GM18499 (cell line): ENCODE measurements around the gene BHLHE40.
A peak's percentile ranks its signal among the peaks of the same experiment; 100 is the strongest.

Source experiments
- ATAC-seq: cut with Tn5 transposase; IDR thresholded peaks from one replicate; pipeline ENCODE4 v1.9.1; 2021; ENCODE audit warnings: moderate number of reproducible peaks; ENCODE audit not compliant: insufficient read depth, unreplicated experiment

The BHLHE40 gene

DNA sequence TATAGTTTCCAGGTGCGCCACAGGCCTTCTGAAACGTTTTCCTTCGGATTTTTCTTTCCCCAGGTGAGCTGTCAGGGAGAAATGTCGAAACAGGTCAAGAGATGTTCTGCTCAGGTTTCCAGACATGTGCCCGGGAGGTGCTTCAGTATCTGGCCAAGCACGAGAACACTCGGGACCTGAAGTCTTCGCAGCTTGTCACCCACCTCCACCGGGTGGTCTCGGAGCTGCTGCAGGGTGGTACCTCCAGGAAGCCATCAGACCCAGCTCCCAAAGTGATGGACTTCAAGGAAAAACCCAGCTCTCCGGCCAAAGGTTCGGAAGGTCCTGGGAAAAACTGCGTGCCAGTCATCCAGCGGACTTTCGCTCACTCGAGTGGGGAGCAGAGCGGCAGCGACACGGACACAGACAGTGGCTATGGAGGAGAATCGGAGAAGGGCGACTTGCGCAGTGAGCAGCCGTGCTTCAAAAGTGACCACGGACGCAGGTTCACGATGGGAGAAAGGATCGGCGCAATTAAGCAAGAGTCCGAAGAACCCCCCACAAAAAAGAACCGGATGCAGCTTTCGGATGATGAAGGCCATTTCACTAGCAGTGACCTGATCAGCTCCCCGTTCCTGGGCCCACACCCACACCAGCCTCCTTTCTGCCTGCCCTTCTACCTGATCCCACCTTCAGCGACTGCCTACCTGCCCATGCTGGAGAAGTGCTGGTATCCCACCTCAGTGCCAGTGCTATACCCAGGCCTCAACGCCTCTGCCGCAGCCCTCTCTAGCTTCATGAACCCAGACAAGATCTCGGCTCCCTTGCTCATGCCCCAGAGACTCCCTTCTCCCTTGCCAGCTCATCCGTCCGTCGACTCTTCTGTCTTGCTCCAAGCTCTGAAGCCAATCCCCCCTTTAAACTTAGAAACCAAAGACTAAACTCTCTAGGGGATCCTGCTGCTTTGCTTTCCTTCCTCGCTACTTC, 3.8 kb downstream of the BHLHE40 start:
- no peak for ATAC-seq

GRCh38 chr3:4983739-4984510, 4.7 kb downstream of the BHLHE40 start:
- ATAC-seq, result peak; percentile 35

DNA sequence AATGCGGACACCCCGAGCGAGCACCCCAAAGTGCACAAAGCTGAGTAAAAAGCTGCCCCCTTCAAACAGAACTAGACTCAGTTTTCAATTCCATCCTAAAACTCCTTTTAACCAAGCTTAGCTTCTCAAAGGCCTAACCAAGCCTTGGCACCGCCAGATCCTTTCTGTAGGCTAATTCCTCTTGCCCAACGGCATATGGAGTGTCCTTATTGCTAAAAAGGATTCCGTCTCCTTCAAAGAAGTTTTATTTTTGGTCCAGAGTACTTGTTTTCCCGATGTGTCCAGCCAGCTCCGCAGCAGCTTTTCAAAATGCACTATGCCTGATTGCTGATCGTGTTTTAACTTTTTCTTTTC, 5.3 kb downstream of the BHLHE40 start:
- no peak for ATAC-seq

GRCh38 chr3:4985330-4986174, 6.3 kb downstream of the BHLHE40 start:
- ATAC-seq, result no peak

- ATAC-seq, result peak; percentile 8
Measured at GRCh38 chr3:4986175-4986781, 7.0 kb downstream of the BHLHE40 start.

DNA sequence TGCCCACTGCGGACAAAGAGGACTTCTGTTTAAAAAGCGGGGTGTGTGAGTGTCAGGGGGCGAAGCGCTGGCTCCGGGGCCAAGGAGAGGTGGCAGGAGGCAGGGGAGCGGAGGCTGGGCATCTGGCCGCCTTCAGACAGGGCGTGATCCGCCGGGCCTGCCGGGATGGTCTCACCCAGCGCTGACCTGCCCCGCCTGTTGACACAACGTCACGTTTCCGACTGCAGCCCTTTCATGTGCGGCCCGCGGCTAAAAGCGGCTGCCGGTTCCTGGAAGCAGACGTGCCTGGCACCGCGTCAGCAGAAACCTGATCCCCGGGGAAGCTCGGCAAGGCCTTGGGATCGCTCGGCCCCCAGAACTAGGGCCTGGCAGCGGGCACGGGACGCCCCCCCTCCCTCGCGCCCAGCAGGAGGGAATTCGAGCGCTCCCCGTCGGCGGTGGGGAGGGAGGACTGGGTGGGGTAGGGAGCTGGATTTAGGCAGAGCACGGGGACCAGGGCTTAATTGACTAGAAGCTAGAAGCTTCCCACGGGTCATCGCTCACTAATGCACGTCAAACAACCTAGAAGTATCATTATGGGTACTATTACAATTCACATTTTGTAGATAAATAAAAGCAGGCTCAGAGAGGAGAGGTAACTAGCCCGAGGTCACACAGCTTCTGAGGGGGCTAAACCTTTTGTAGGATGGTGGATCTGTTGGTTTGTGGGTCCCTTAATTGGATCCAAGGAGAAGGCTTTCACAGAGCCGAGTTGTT, 7.7 kb downstream of the BHLHE40 start:
- ATAC-seq, result peak; percentile 42

GRCh38 chr3:4987538-4988296, 8.5 kb downstream of the BHLHE40 start:
- no peak for ATAC-seq

DNA sequence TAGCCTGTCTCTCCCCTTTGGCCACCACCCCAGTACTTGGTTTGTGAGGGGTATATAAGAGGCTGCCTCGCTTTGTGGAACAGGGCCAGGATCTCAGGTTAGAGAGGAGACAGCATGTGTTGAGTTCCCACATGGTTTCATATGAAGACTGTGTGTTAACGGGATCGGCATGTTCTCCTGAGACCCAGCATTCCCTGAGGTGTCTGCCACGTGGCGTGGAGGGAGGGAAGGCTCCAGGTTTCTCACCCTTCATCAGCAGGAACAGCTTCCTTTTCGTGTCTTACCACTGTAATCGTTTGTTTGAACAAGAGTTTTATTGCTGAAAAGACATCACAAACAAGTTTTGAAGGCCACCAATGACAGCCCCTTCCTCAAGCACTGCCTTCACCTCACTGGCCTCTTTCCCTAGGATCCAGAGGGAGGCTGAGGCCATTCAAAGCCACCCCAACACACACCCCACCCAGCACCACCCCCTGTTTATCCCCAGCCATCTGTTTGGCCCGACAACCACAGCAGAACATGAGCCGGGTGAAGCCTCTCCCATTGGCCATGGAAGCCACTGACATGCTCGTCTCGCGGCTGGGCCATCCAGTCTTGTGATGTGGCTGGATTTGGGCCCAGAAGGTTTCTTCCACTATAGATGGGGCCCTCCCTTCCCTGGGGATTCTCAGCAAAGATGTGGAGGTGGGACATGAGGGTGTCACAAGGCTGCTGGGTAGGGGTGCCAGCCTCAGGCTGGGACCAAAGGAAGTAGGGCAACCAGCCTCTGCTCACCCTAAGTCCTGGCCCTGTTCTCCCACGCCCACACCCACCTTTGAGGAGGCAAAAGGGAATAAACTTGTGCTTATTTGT, 10.0 kb downstream of the BHLHE40 start:
- no peak for ATAC-seq

GRCh38 chr3:4990069-4990468, 10.8 kb downstream of the BHLHE40 start:
- no peak for ATAC-seq

DNA sequence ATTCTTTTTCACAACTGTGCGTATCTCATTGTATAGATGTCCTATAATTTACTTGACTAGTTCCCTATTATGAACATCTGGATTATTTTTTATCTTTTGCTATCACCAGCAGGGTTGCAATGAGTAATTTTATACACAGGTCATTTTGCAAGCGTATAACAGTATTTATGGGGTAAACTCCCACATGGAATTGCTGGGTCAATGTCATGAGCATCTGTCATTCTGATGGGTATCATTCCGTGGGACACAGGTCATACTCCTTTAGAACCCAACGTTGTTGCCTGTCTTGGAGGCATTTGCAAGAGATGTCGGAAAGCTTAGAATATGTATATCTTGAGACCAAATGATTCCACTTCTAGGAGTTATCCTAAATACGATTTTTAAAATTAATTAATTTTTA, 12.9 kb downstream of the BHLHE40 start:
- ATAC-seq, result no peak

DNA sequence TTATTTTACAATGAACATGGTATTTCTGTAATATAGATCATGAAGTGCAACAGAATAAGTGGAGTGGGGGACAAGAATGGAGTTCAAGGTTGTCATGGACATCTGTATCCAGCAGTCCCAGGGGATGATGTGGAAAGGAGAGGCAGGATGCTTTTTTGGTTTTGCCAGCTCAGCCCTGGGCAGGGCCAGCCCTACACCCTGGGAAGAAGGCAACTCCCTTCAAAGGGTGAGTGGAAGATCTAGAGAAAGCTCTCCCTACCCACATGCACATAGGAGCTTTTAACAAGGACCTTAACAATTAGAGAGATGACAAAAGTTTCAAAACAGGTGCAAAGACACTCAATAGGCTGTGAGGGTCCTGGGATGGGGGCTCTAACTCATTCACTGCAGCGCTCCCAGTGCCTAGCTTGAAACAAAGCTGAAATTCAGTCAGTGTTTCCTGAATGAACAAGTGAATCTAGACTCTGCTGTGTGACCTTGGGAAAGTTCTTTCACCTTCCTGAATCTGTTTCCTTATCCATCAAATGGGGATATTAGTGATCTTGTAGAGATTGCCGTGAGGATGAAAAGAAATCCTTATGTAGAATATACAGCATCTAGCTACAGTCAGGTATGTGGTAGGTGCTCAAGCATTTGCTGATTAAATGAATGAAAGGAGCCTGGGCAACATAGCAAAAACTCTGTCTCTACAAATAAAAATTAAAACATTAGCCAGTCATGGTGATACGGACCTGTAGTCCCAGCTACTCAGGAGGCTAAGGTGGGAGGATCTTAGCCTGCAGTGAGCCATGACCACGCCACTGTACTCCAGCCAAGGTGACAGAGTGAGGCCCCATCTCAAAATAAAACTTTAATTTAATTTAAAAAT, 14.3 kb downstream of the BHLHE40 start:
- no peak for ATAC-seq

- no peak for ATAC-seq
Measured at GRCh38 chr3:4994144-4994730, 15.0 kb downstream of the BHLHE40 start.

- no peak for ATAC-seq
Measured at GRCh38 chr3:4994823-4995499, 15.7 kb downstream of the BHLHE40 start.

- ATAC-seq, result no peak
Measured at GRCh38 chr3:4995500-4996053, 16.3 kb downstream of the BHLHE40 start.

DNA sequence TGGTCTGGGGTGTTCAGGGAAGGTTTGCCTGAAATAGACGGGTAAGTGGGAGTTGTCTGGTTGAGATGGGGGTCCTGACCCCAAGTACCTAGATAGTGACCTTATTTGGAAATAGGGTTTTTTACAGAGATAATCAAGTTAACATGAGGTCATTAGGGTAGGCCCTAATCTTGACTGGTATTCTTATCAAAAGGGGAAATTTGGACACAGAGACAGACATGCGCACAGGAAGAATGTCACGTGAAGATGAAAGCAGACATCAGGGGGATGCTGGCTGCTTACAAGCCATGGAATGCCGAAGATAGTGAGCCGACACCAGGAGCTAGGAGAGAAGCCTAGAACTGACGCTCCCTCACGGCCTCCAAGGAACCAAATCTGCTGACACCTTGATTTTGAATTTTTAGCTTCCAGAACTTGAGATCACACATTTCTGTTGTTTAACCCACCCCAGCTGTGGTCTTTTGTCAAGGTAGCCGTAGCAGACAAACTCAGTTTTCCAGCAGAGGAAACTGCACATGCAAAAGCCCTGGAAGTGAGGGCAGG, 17.1 kb downstream of the BHLHE40 start:
- ATAC-seq, result no peak
